MV-4-11 (cell line): ENCODE results near the gene GLRX2.
A peak's percentile ranks its signal among the peaks of the same experiment; 100 is the strongest.
"Not testable (repeated sequence)": the region's sequence is repeated elsewhere in the genome, so short reads cannot be mapped to it uniquely, and the experiment has no call there.

Experiments used
- DNase-seq: peaks from one replicate; lab custom pipeline; 2025; lab: John Stamatoyannopoulos, UW

GLRX2 gene

GRCh38 chr1:193062698-193063463 lies 42.3 kb downstream of the GLRX2 start:
- DNase-seq: no peak

GRCh38 chr1:193060938-193061337 lies 44.3 kb downstream of the GLRX2 start:
- peak; percentile 19 for DNase-seq

GRCh38 chr1:193060406-193060805 lies 44.8 kb downstream of the GLRX2 start:
- no peak for DNase-seq

- no peak for DNase-seq
Measured at GRCh38 chr1:193060115-193060403, 45.2 kb downstream of the GLRX2 start.

GRCh38 chr1:193059282-193060114 lies 45.7 kb downstream of the GLRX2 start, which contains the start of the genes RO60 and UCHL5:
Gene RO60, plus strand, starts transcription at chr1:193059612. Its CDS starts 9,443 bp downstream, at chr1:193069055.
Gene UCHL5, minus strand, starts transcription at chr1:193059360. Its CDS starts 100 bp downstream, at chr1:193059260.
- peak; percentile 98 for DNase-seq

GRCh38 chr1:193058529-193059281 lies 46.5 kb downstream of the GLRX2 start:
- DNase-seq: peak; percentile 65

GRCh38 chr1:193054169-193054675 lies 51.0 kb downstream of the GLRX2 start:
- DNase-seq: no peak

- DNase-seq: not testable (repeated sequence)
Measured at GRCh38 chr1:193048913-193049312, 56.3 kb downstream of the GLRX2 start.
